K562 (cell line): Measurements from ENCODE around the gene KCTD15. TPM values are rescaled to one million over a fixed set of nuclear protein-coding genes. Genes with fewer than 3 reads are reported as not detected.

Experiments
- ATAC-seq: fragments of 200-7000 bp; cut with Tn5 transposase; 3 replicates; pipeline ENCODE4 v1.9.1; 2020; ENCODE audit warnings: moderate library complexity
- BruUV-seq: library from RNA; stranded (reverse); fragments of 400-500 nt; replicated peaks from 2 replicates; lab custom pipeline; 2021; lab: Mats Ljungman, UMichigan
- CTCF ChIA-PET: fragments of 300-600 bp; formaldehyde crosslinking; extraction: SDS; loops from one replicate; lab custom pipeline; 2021; ENCODE audit warnings: low intra/inter-chr PET ratio; lab: Yijun Ruan, JAX
- POLR2A ChIA-PET: fragments of 300-600, 350-650 bp; sonication (Branson Sonifier 250); formaldehyde crosslinking; extraction: SDS; loops from one replicate; lab custom pipeline; 2021; ENCODE audit warnings: antibody characterized with exemption, inconsistent platforms; lab: Yijun Ruan, JAX
- DNase-seq, 4 experiments: peaks; one replicate each; pipeline versions ENCODE4 v3.0.0 to v3.0.0-alpha.2; 2011 to 2018; ENCODE audit warnings: low spot score in 3 of 4, mixed read lengths in 3 of 4; ENCODE audit errors: extremely low read depth in 1 of 4
- FAIRE-seq: peaks from 2 replicates; lab custom pipeline; 2011; peaks lifted over from hg19 to GRCh38; lab: Jason Lieb, UNC
- H2AFZ ChIP-seq: 2 replicates; pipeline ENCODE4 v1.6.0; 2011; ENCODE audit warnings: low read depth, low read length, control low read depth, inconsistent platforms
- H3K27ac ChIP-seq: fragments of 200-600 bp; 3 replicates; pipeline ENCODE4 v1.8.0; 2011; ENCODE audit warnings: low read depth, mild to moderate bottlenecking, control low read depth, inconsistent platforms, low read length, moderate library complexity, mixed read lengths; ENCODE audit errors: extremely low read depth
- H3K27me3 ChIP-seq, 2 experiments: fragments of 300-600 bp in 1 of 2; 2 replicates in 1 of 2; 3 replicates in 1 of 2; pipeline versions ENCODE4 v1.6.0 to v1.8.0; 2011; ENCODE audit warnings: inconsistent platforms in 2 of 2, low read length in 2 of 2, mild to moderate bottlenecking in 1 of 2, mixed read lengths in 1 of 2, moderate library complexity in 1 of 2; ENCODE audit not compliant: control insufficient read depth in 2 of 2, insufficient read depth in 2 of 2
- H3K36me3 ChIP-seq: fragments of 300-600 bp; 3 replicates; pipeline ENCODE4 v1.8.0; 2011; ENCODE audit warnings: mild to moderate bottlenecking, low read length, inconsistent platforms; ENCODE audit not compliant: control insufficient read depth, insufficient read depth
- H3K4me1 ChIP-seq, 2 experiments: fragments of 200-600 bp in 1 of 2; replicated peaks in 1 of 2; 2 replicates in 1 of 2; 3 replicates in 1 of 2; pipeline versions ENCODE4 v1.5.1 to v1.8.0; 2011; ENCODE audit warnings: inconsistent platforms in 2 of 2, low read length in 2 of 2, mild to moderate bottlenecking in 1 of 2, mixed read lengths in 1 of 2, moderate library complexity in 1 of 2; ENCODE audit not compliant: control insufficient read depth in 2 of 2, insufficient read depth in 2 of 2
- H3K4me2 ChIP-seq: 2 replicates; pipeline ENCODE4 v1.6.1; 2011; ENCODE audit warnings: low read length, control low read depth, inconsistent platforms, mixed read lengths; ENCODE audit not compliant: insufficient read depth
- H3K4me3 ChIP-seq: fragments of 200-600 bp; sonication (generic), shearing (Covaris generic); 2 replicates; pipeline ENCODE4 v1.5.1; 2016; ENCODE audit warnings: control low read depth, inconsistent platforms
- H3K79me2 ChIP-seq: fragments of 200-600 bp; 3 replicates; pipeline ENCODE4 v1.8.0; 2011; ENCODE audit warnings: low read length, inconsistent platforms; ENCODE audit not compliant: control insufficient read depth, insufficient read depth
- H3K9ac ChIP-seq, 2 experiments: 2 replicates each; pipeline versions ENCODE4 v1.6.0 to v1.6.1; 2011; ENCODE audit warnings: low read depth in 2 of 2, low read length in 2 of 2, control low read depth in 1 of 2, inconsistent platforms in 1 of 2, mild to moderate bottlenecking in 1 of 2, mixed read lengths in 1 of 2; ENCODE audit not compliant: insufficient read depth in 1 of 2
- H3K9me1 ChIP-seq: one replicate; pipeline ENCODE4 v1.6.0; 2011; ENCODE audit warnings: inconsistent platforms, mild to moderate bottlenecking, low read length, moderate library complexity; ENCODE audit not compliant: control insufficient read depth, insufficient read depth
- H3K9me3 ChIP-seq: replicated peaks from 2 replicates; pipeline ENCODE4 v1.5.1; 2011; ENCODE audit warnings: low read depth, low read length, inconsistent platforms; ENCODE audit not compliant: control insufficient read depth, insufficient read depth
- H4K20me1 ChIP-seq: replicated peaks from 2 replicates; pipeline ENCODE4 v1.6.1; 2011; ENCODE audit warnings: low read length, inconsistent platforms, mixed read lengths; ENCODE audit not compliant: control insufficient read depth, insufficient read depth
- AFF4 ChIP-seq: sonication (generic); formaldehyde crosslinking; IDR thresholded peaks from 2 replicates; pipeline ENCODE4 v1.8.0; 2023; ENCODE audit warnings: mild to moderate bottlenecking, missing genetic modification reagents
- CREM ChIP-seq: IDR thresholded peaks from 2 replicates; pipeline ENCODE4 v1.6.1; 2014; ENCODE audit warnings: antibody characterized with exemption, low read depth
- E2F8 ChIP-seq: fragments of 450-650 bp; IDR thresholded peaks from 2 replicates; pipeline ENCODE4 v1.7.1; 2018; ENCODE audit warnings: mild to moderate bottlenecking, low read depth; ENCODE audit not compliant: partially characterized antibody
- HNRNPH1 ChIP-seq: fragments of 200-400 bp; formaldehyde crosslinking; optimal IDR thresholded peaks from 2 replicates; pipeline ENCODE3; 2017; ENCODE audit warnings: low read depth, mild to moderate bottlenecking, low read length, moderate library complexity
- NUFIP1 ChIP-seq: fragments of 450-650 bp; IDR thresholded peaks from 2 replicates; pipeline ENCODE4 v1.6.1; 2018; ENCODE audit not compliant: partially characterized antibody
- RBFOX2 ChIP-seq: fragments of 200-400 bp; formaldehyde crosslinking; IDR thresholded peaks from 2 replicates; pipeline ENCODE4 v1.6.1; 2017; ENCODE audit warnings: low read depth, mild to moderate bottlenecking, low read length, moderate library complexity
- U2AF2 ChIP-seq: fragments of 200-400 bp; formaldehyde crosslinking; optimal IDR thresholded peaks from 2 replicates; pipeline ENCODE3; 2017; ENCODE audit warnings: low read depth, mild to moderate bottlenecking, low read length
- ZEB2 ChIP-seq: fragments of 450-650 bp; IDR thresholded peaks from 2 replicates; pipeline ENCODE4 v1.6.1; 2016
- ZNF212 ChIP-seq: fragments of 450-650 bp; formaldehyde crosslinking; IDR thresholded peaks from 2 replicates; pipeline ENCODE4 v1.4.0; 2020; ENCODE audit warnings: mild to moderate bottlenecking
- WGBS: fragments of 100-300 bp; shearing (Covaris generic); methylation state at CpG from one replicate; pipeline ENCODE4 v1.1.6; 2016; ENCODE audit warnings: low coverage, mixed read lengths; ENCODE audit not compliant: insufficient coverage; ENCODE audit errors: missing lambda C conversion rate; 5-methylcytosine and 5-hydroxymethylcytosine counted together
- in situ Hi-C: fragments of 300-500 bp; cut with MboI; formaldehyde crosslinking; loops from 4 replicates; pipeline ENCODE4 v1.15.0; 2018; ENCODE audit warnings: inconsistent platforms, mixed read lengths
- intact Hi-C: fragments of 100-400 bp; cut with micrococcal nuclease; formaldehyde crosslinking; loops from 2 replicates; pipeline ENCODE4 v1.14.2; 2022
- polyA plus RNA-seq, 8 experiments: library from polyadenylated mRNA; depleted of rRNA in 4 of 8; stranded (reverse) in 5 of 8; unstranded in 3 of 8; fragments of >200 nt; fragmentation: Nextera tagmentation in 2 of 8; fragmentation: Illumina TruSeq in 1 of 8; extraction: Ambion mirVana in 2 of 8; extraction: Trizol in 1 of 8; gene quantifications; 2 replicates each; pipeline versions ENCODE4 v1.2.1 to v1.2.3, GENCODE V29; 2011 to 2014; ENCODE audit warnings: inconsistent platforms in 1 of 8, missing spikeins in 1 of 8
- total RNA-seq, 7 experiments: library from RNA; depleted of rRNA in 6 of 7; stranded (reverse); fragments of >200 nt in 6 of 7; fragmentation: Illumina TruSeq in 2 of 7; extraction: Trizol in 2 of 7; gene quantifications; 2 replicates each; pipeline versions ENCODE4 v1.2.1 to v1.2.3, GENCODE V29; 2011 to 2021; ENCODE audit warnings: low replicate concordance in 1 of 7

The KCTD15 gene
- total and polyA plus RNA-seq, 9 of the 15 experiments (the other 6 are each of a cell fraction or from before 2014, with no cell fraction given) = 1.7 to 49.0 (median 11.8) TPM

- no peak overlapping the region for H3K9ac ChIP-seq
- no peak for TF ChIP-seq U2AF2
- no peak for TF ChIP-seq ZEB2
- TF ChIP-seq CREM = no peak
- no peak for TF ChIP-seq E2F8
- TF ChIP-seq HNRNPH1 = no peak
- no peak for TF ChIP-seq RBFOX2
- TF ChIP-seq NUFIP1 = no peak
- no peak for TF ChIP-seq ZNF212 (CRISPR knock-in tag)
- no peak for TF ChIP-seq AFF4
Observed at GRCh38 chr19:33821871-33822270, 25.2 kb downstream of the KCTD15 start.

More at GRCh38 chr19:33821871-33822270, 25.2 kb downstream of the KCTD15 start:
- H3K79me2 ChIP-seq = no peaks in the 10 kb centered on the region
- no peaks in the 10 kb centered on the region; a peak in 1 of 5 replicates for H3K27me3 ChIP-seq
- FAIRE-seq = no peak
- ChIA-PET CTCF (no interaction called here), POLR2A (interaction anchor here (1.7 kb wide), 1 partner anchor 24 kb away, joined by 4 read pairs; no protein-coding TSS in a partner anchor)
- H3K4me1 ChIP-seq = peaks cover 9 to 16% of the 10 kb centered on the region in 2 experiments; a peak in 4 of 5 replicates
- no peak for ATAC-seq
- in situ Hi-C loops = no loop called here
- no peaks in the 10 kb centered on the region for H3K36me3 ChIP-seq
- H3K4me3 ChIP-seq = no peak overlapping the region
- no peak for DNase-seq
- no peak overlapping the region for H3K27ac ChIP-seq
- BruUV-seq = no TSS peak
- intact Hi-C loops = no loop called here
- no peak overlapping the region for H2AFZ ChIP-seq
- WGBS = 0% methylated on average over 2 of the region's 2 CpGs
- no peak overlapping the region for H3K4me2 ChIP-seq
- H3K9me1 ChIP-seq = no peaks in the 10 kb centered on the region
- H3K9me3 ChIP-seq = no peaks in the 10 kb centered on the region
- no peaks in the 10 kb centered on the region for H4K20me1 ChIP-seq
